HG03064 (cell line): ENCODE data around the gene ZGPAT.

Experiments
- ATAC-seq: cut with Tn5 transposase; IDR thresholded peaks from one replicate; pipeline ENCODE4 v1.9.1; 2021; ENCODE audit warnings: low read depth; ENCODE audit not compliant: unreplicated experiment

ZGPAT gene

GRCh38 chr20:63742381-63743024 is 34.7 kb downstream of the ZGPAT start:
- ATAC-seq = no peak

- ATAC-seq = no peak
Observed at GRCh38 chr20:63743210-63743970, 35.6 kb downstream of the ZGPAT start.

DNA sequence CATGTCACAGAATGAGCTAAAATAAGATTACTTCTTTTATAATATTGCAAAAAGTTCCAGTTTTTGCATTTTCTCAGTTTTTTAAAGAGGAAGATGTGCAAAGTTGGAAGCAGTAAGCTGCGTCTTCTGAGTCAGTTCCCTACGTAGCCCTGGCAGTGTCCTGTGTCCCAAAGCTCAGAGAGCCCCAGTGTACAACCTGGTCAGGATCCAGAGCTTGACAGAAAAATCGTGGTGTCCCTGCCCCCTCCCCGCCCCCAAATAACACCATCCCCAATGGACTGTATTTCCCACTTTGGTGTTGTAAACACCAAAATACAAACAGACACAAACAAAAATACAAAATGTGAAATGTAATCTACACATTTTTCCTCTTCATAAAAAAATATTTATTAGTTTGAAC is 36.3 kb downstream of the ZGPAT start:
- ATAC-seq = no peak

DNA sequence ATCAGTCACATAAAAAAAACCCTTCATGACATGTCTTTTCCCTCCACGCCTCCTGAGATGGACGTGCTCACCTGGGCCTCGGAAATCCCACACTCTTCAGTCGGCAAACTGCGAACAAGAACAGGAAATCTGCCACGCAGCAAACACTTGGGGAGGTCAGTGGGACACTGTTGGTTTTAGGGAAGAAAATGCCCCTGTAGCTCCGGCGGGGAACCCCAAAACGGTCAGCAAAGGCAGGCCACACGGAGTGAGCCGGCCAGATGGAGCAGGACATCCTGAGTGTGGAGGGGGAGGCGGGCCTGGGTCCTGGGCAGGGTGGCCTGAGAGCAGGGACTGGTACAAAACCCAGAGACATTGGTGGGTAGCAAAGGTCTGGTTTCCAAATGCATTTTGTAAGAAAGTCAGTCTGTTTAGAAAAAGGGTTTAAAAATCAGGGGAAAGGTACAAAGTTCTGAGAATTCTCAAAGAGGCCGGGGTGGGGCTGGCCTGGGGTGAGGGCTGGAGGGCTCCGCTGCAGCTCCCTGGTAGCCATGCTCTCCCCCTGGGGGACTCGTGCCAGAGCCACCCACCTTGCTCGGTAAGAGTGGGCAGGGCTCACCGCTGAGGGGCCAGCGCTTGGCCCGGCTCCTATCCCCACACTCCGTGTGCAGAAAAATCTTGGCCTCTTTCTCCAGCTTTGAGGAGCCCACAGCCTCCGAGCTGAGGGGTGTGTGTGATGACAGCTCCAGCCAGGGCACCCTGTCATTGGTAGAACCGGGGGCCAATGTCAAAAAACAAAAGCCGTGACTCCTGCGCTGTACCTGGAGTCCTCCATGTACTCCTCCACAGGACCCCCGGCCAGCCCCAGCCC is 37.0 kb downstream of the ZGPAT start:
- no peak for ATAC-seq

DNA sequence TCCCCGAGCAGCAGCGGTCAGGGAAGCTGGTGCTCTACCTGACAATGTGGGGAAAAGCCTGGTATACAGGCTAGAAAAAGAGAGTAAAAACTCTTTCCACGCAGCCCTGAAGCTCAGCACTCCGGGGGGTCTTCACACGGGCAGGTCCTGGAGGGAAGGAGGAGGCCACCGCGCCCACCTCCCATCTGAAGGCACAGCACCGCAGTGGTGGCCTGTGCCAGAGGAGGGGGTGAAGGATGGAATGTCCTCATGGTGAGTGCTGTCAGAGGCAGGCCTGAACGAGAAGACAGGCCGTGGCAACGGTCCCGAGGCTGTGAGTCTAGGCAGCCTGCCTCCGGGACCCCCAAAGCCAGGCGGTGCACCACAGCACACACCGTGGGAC is 37.6 kb downstream of the ZGPAT start:
- ATAC-seq = no peak

- ATAC-seq = no peak
Observed at GRCh38 chr20:63745961-63746731, 38.3 kb downstream of the ZGPAT start.

DNA sequence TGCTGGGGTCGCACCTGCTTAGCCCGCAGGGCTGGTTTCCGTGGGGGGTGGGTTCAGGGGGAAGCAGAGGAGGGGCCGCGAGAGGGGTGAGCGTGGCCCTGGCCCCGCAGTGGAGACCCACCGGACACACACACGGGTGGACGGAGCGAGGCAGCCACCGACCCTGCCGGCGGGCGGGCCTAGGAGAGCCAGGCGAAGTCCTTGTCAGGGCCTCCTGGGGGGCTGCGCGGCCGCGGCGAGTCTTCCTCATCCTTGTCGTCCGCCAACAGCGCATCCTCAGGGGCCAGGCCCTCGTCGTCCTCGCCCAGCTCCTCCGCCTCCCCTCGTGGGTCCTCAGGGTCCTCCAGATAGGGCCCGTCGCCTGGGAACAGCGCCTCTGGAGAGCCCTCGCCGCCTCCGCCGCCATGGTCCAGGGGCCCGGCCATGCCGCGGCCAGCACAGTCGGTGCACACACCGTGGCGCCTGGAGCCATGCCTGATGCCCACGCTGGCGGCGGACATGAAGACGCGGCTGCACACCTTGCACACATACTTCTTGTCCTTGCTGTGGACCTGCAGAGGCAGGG is 39.0 kb downstream of the ZGPAT start:
- ATAC-seq = no peak

- ATAC-seq = no peak
Observed at GRCh38 chr20:63747622-63748069, 39.8 kb downstream of the ZGPAT start.

GRCh38 chr20:63748070-63748933 is 40.5 kb downstream of the ZGPAT start:
- ATAC-seq = no peak

DNA sequence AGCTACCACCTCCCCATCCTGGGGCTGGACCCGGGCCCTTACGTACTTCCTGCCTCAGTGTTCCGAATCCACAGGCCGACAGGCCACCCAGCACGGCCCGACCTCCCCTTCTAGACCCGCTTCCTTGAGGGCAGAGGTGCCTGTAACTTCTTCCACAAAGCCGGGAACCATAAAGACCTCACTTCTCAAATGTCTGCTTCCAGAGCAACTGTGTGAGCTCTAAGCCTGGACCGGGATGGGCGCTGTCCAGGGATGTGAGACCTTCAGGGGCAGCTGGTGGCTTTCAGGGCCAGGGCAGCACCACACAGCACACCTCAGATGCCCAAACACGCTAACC is 41.1 kb downstream of the ZGPAT start:
- no peak for ATAC-seq

GRCh38 chr20:63749597-63750508 is 42.0 kb downstream of the ZGPAT start:
- ATAC-seq = no peak

DNA sequence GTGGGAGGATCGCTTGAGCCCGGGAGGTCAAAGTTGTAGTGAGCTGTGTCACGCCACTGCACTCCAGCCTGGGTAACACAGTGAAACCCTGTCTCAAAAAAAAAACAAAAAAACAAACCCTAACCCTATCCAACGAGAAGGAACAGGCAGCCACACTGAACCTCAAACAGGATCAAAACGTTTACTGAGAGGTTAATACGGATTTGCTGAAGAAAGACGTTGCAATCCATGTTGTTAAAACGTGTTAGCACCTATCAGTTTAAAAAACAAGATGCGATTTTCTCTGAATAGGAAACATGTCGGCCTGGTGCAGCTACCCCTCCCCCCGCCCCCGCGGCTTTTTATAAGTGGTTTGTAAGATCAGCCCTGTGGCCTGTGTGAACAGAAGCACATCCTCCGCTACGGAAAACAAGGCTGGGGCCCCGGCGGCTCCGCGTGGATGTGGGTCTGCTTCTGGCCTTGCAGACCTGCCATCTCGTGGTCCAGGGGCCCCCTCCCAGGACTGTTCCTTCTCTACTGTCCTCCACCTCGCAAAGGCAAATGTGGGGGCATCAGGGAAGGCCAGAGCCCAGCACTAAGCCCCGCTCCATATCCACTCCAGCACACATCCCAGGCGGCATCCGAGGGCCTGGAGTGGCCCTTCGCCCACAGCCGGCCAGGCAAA is 43.1 kb downstream of the ZGPAT start:
- ATAC-seq = no peak

- no peak for ATAC-seq
Observed at GRCh38 chr20:63751471-63752271, 43.8 kb downstream of the ZGPAT start.

- no peak for ATAC-seq
Observed at GRCh38 chr20:63752411-63753101, 44.7 kb downstream of the ZGPAT start.

DNA sequence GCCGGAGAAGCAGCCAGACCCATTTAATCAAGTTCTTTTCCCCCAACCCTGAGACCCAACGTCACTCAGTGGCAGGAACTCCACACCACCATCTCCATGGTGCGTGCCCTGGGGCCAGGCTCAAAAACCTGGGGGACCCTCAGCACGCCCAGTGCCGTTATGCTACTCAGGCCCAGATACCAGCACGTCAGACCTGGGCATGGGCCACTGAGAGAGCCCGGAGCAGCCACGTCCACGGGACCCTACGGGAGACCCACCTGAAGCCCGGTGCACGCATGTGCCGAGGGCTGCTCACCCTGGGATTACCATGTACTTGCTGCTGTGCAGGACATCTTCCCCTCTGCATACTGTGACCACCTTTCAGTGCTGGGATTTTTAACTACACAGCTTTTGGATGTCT is 45.5 kb downstream of the ZGPAT start:
- no peak for ATAC-seq

- no peak for ATAC-seq
Observed at GRCh38 chr20:63754008-63754407, 46.2 kb downstream of the ZGPAT start.
